Neutrophil (primary cell): ENCODE measurements around the gene NBL1.

Experiments
- H3K27ac ChIP-seq: fragments of 200-600 bp; sonication (generic); 2 replicates; pipeline ENCODE4 v1.5.1; 2016; ENCODE audit warnings: mild to moderate bottlenecking, moderate library complexity
- H3K27me3 ChIP-seq: fragments of 200-600 bp; sonication (generic); 2 replicates; pipeline ENCODE4 v1.6.0; 2016; ENCODE audit warnings: mild to moderate bottlenecking
- H3K36me3 ChIP-seq: fragments of 200-600 bp; sonication (generic); 2 replicates; pipeline ENCODE4 v1.5.1; 2017
- H3K4me1 ChIP-seq, 2 experiments: fragments of 200-600 bp in 1 of 2; sonication (generic) in 1 of 2; 1 replicate in 1 of 2; 2 replicates in 1 of 2; pipeline versions ENCODE4 v1.5.1 to v1.6.1; 2013 to 2016; ENCODE audit warnings: low read depth in 1 of 2, low read length in 1 of 2, mild to moderate bottlenecking in 1 of 2, moderate library complexity in 1 of 2; ENCODE audit not compliant: control insufficient read depth in 1 of 2, insufficient read depth in 1 of 2
- H3K4me3 ChIP-seq, 2 experiments: fragments of 200-600 bp in 1 of 2; sonication (generic) in 1 of 2; 1 replicate in 1 of 2; 2 replicates in 1 of 2; pipeline ENCODE4 v1.5.1; 2013 to 2016; ENCODE audit warnings: low read depth in 1 of 2, low read length in 1 of 2, mild to moderate bottlenecking in 1 of 2, moderate library complexity in 1 of 2
- H3K9me3 ChIP-seq: fragments of 200-600 bp; sonication (generic); 2 replicates; pipeline ENCODE4 v1.5.1; 2016
- CTCF ChIP-seq: fragments of 200-600 bp; sonication (generic); IDR thresholded peaks from 2 replicates; pipeline ENCODE4 v1.5.1; 2016; ENCODE audit warnings: antibody characterized with exemption

NBL1 gene

DNA sequence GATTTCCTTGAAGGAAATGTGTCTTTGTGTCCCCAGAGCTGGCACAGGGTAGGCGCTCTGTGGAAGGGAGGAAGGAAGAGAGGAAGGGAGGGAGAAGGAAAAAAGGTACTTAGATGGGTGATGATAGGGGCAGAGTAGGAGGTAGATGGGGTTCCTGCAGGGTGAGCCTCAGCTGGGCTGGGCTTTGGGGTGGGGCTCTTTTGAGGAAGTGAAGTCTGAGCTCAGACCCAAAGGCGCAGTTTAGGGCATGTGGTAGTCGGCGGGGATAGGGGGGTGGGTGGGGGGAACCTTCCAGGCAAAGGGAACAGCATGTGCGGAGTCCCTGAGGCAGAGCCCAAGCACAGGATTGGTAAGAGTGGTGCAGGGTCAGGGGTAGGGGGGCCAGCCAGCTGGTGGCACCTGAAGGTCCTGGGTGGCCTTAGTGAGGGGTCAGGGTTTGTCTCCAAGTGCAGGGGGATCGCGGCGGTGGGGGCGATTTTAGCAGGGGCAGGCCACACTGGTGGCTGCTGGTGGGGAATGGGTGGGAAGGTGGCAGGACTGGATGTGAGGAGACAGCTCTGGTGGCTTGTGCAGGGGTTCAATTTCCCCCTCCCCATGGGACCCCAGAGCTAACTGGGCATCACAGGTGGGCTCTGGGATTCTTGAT is 12.1 kb downstream of the NBL1 start:
- TF ChIP-seq CTCF = no peak
- no peaks in the 10 kb centered on the region for H3K9me3 ChIP-seq
- H3K36me3 ChIP-seq = no peaks in the 10 kb centered on the region
- no peak overlapping the region for H3K27ac ChIP-seq
- no peak overlapping the region for H3K4me3 ChIP-seq
- H3K4me1 ChIP-seq = no peaks in the 10 kb centered on the region
- peaks cover 24% of the 10 kb centered on the region for H3K27me3 ChIP-seq

DNA sequence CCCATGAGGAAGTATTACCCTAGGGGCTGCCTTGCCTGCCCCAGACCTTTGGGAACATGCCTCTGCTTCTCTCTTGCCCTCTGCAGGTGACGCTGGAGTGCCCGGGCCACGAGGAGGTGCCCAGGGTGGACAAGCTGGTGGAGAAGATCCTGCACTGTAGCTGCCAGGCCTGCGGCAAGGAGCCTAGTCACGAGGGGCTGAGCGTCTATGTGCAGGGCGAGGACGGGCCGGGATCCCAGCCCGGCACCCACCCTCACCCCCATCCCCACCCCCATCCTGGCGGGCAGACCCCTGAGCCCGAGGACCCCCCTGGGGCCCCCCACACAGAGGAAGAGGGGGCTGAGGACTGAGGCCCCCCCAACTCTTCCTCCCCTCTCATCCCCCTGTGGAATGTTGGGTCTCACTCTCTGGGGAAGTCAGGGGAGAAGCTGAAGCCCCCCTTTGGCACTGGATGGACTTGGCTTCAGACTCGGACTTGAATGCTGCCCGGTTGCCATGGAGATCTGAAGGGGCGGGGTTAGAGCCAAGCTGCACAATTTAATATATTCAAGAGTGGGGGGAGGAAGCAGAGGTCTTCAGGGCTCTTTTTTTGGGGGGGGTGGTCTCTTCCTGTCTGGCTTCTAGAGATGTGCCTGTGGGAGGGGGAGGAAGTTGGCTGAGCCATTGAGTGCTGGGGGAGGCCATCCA is 12.8 kb downstream of the NBL1 start:
- H3K9me3 ChIP-seq = no peaks in the 10 kb centered on the region
- TF ChIP-seq CTCF = no peak
- H3K36me3 ChIP-seq = no peaks in the 10 kb centered on the region
- H3K27me3 ChIP-seq = peaks cover 26% of the 10 kb centered on the region
- H3K4me1 ChIP-seq = no peaks in the 10 kb centered on the region
- H3K4me3 ChIP-seq = no peak overlapping the region
- H3K27ac ChIP-seq = no peak overlapping the region

- Histone ChIP-seq H3K27ac (no peak overlapping the region), H3K4me1 (no peaks in the 10 kb centered on the region), H3K36me3 (no peaks in the 10 kb centered on the region), H3K27me3 (peaks cover 30% of the 10 kb centered on the region), H3K9me3 (no peaks in the 10 kb centered on the region), H3K4me3 (no peak overlapping the region)
- TF ChIP-seq CTCF = no peak
Measured at GRCh38 chr1:19657511-19657910, 13.4 kb downstream of the NBL1 start.

- Histone ChIP-seq H3K36me3 (no peaks in the 10 kb centered on the region), H3K4me1 (no peaks in the 10 kb centered on the region), H3K27me3 (peaks cover 37% of the 10 kb centered on the region), H3K9me3 (no peaks in the 10 kb centered on the region), H3K27ac (no peak overlapping the region), H3K4me3 (no peak overlapping the region)
- TF ChIP-seq CTCF = no peak
Measured at GRCh38 chr1:19658186-19658585, 14.1 kb downstream of the NBL1 start.

DNA sequence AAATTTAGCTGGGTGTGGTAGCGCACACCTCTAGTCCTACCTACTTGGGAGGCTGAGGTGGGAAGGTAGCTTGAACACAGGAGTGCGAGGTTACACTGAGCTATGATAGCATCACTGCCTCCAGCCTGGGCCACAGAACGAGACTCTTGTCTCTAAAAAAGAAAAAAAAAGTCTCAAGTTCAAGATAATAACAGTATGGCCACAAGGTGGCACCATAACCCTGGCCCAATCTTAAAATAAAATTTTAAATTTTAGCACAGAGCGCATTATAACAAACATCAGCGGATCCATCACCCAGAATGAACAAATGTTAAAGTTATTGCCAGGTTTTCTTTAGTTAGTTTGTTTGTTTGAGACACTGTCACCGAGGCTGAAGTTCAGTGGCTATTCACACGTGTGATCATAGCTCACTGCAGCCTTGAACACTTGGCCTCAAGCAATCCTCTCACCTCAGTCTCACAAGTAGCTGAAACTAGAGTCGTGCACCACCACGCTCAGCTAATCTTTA is 17.7 kb downstream of the NBL1 start:
- Histone ChIP-seq H3K4me3 (no peak overlapping the region), H3K9me3 (no peaks in the 10 kb centered on the region), H3K27ac (no peak overlapping the region), H3K27me3 (peaks cover 73% of the 10 kb centered on the region), H3K4me1 (no peaks in the 10 kb centered on the region), H3K36me3 (no peaks in the 10 kb centered on the region)
- TF ChIP-seq CTCF = no peak
